Endodermal cell (in vitro differentiated cells): ENCODE data around the gene SUPT5H. TPM values are rescaled to one million over a fixed set of nuclear protein-coding genes. Genes with fewer than 3 reads are reported as not detected.

Source experiments
- DNase-seq: peaks from one replicate; pipeline ENCODE4 v3.0.0-alpha.2; 2017
- H3K27ac ChIP-seq: 2 replicates; pipeline ENCODE4 v1.5.1; 2013; ENCODE audit warnings: mild to moderate bottlenecking, low read depth, low read length, moderate library complexity
- H3K27me3 ChIP-seq: 2 replicates; pipeline ENCODE4 v1.6.1; 2013; ENCODE audit warnings: mild to moderate bottlenecking, low read length, moderate library complexity; ENCODE audit not compliant: insufficient read depth, control insufficient read depth, poor library complexity, severe bottlenecking
- H3K36me3 ChIP-seq: 2 replicates; pipeline ENCODE4 v1.7.0; 2013; ENCODE audit warnings: mild to moderate bottlenecking, low read length, moderate library complexity; ENCODE audit not compliant: control insufficient read depth, insufficient read depth
- H3K4me1 ChIP-seq: one replicate; pipeline ENCODE4 v1.7.0; 2013; ENCODE audit warnings: low read length; ENCODE audit not compliant: control insufficient read depth, insufficient read depth
- H3K4me3 ChIP-seq: 2 replicates; pipeline ENCODE4 v1.5.1; 2013; ENCODE audit warnings: mild to moderate bottlenecking, low read length, moderate library complexity
- H3K9ac ChIP-seq: 2 replicates; pipeline ENCODE4 v1.6.1; 2013; ENCODE audit warnings: mild to moderate bottlenecking, low read length, moderate library complexity; ENCODE audit not compliant: poor library complexity, severe bottlenecking; ENCODE audit errors: extremely low read depth
- H3K9me3 ChIP-seq: 2 replicates; pipeline ENCODE4 v1.6.1; 2013; ENCODE audit warnings: mild to moderate bottlenecking, low read length, moderate library complexity; ENCODE audit not compliant: control insufficient read depth
- H3K27ac Mint-ChIP-seq: 2 replicates; pipeline ENCODE4 v1.8.0; 2020; ENCODE audit warnings: mixed read lengths
- H3K27me3 Mint-ChIP-seq: 2 replicates; pipeline ENCODE4 v1.8.0; 2021; ENCODE audit warnings: mild to moderate bottlenecking, mixed read lengths; ENCODE audit not compliant: insufficient read depth
- H3K36me3 Mint-ChIP-seq: 2 replicates; pipeline ENCODE4 v1.8.0; 2020; ENCODE audit warnings: low read depth, mixed read lengths
- H3K4me1 Mint-ChIP-seq: 2 replicates; pipeline ENCODE4 v1.8.0; 2020; ENCODE audit warnings: mixed read lengths
- H3K4me3 Mint-ChIP-seq: 2 replicates; pipeline ENCODE4 v1.8.0; 2020; ENCODE audit warnings: mild to moderate bottlenecking, moderate library complexity, mixed read lengths
- H3K9me3 Mint-ChIP-seq: 2 replicates; pipeline ENCODE4 v1.8.0; 2020; ENCODE audit warnings: mild to moderate bottlenecking, mixed read lengths
- whole genome bisulfite sequencing, 2 experiments: methylation state at CpG; one replicate each; pipeline versions ENCODE4 v1.1.5 to v1.1.7; 2013; ENCODE audit warnings: missing lambda C conversion rate in 2 of 2, mixed read lengths in 1 of 2; ENCODE audit not compliant: insufficient coverage in 1 of 2, insufficient read length in 1 of 2; 5-methylcytosine and 5-hydroxymethylcytosine counted together
- total RNA-seq, 2 donors: library from RNA; stranded (reverse); fragmentation: NEBNext Ultra II Directional in 1 of 2; extraction: Animal tissue kit (Norgen Biotek cat#: 25700) in 1 of 2; gene quantifications; 2 replicates in 1 of 2; 3 replicates in 1 of 2; pipeline ENCODE4 v1.2.1, GENCODE V29; 2021
- TF ChIP-seq, protein P1 (sequence below): fragments of 200-600 bp; sonication (generic); conservative IDR thresholded peaks from 2 replicates; pipeline ENCODE4 v1.5.0; 2021; ENCODE audit warnings: antibody characterized with exemption, mild to moderate bottlenecking

Gene SUPT5H
- total RNA-seq, 2 donors from 2014 or later = 130 to 139 TPM

DNA sequence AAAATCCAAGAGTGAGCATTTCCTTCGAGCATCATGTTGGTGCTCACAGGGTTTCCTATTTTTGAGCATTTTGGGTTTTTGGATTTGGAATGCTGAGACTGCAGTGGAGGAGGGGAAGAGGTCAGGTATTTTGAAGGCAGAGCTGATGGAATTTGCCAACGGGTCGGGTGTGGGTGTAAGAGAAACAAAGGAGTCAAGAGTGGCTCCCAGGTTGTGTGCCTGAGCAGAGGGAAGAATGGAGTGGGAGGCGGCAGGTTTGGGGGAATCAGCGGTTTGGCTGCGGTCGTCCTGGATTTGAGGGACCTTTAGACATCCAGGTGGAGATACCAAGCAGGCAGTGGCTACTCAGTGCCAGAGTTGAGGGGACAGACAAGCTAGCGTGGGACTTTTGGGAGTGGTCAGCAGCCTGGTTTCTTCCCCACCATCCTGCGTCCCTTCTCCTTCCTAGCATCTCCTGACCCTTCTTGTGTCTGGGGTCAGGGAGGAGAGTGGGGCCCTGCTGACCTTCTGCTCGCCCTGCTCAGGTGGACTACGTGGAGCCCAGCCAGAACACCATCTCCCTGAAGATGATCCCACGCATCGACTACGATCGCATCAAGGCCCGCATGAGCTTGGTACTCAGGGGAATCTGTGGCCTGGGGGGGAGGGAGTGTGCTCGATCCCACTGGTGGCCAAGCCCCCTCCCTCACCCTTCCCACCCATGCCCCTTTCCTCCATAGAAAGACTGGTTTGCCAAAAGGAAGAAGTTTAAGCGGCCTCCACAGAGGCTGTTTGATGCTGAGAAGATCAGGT, 20.8 kb downstream of the SUPT5H start:
- Mint-ChIP-seq H3K4me1 (no peaks in the 10 kb centered on the region), H3K4me3 (no peak overlapping the region), H3K9me3 (no peaks in the 10 kb centered on the region), H3K27me3 (no peaks in the 10 kb centered on the region), H3K36me3 (peaks cover 73% of the 10 kb centered on the region), H3K27ac (peak overlapping the region; percentile 79)
- 89 to 95% methylated on average over 10 to 18 of the region's 18 CpGs for WGBS, 2 experiments
- H3K9ac ChIP-seq = no peak overlapping the region
- TF ChIP-seq, protein P1, sequence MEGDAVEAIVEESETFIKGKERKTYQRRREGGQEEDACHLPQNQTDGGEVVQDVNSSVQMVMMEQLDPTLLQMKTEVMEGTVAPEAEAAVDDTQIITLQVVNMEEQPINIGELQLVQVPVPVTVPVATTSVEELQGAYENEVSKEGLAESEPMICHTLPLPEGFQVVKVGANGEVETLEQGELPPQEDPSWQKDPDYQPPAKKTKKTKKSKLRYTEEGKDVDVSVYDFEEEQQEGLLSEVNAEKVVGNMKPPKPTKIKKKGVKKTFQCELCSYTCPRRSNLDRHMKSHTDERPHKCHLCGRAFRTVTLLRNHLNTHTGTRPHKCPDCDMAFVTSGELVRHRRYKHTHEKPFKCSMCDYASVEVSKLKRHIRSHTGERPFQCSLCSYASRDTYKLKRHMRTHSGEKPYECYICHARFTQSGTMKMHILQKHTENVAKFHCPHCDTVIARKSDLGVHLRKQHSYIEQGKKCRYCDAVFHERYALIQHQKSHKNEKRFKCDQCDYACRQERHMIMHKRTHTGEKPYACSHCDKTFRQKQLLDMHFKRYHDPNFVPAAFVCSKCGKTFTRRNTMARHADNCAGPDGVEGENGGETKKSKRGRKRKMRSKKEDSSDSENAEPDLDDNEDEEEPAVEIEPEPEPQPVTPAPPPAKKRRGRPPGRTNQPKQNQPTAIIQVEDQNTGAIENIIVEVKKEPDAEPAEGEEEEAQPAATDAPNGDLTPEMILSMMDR = no peak
- no peaks in the 10 kb centered on the region for H3K9me3 ChIP-seq
- H3K36me3 ChIP-seq = peaks cover 80% of the 10 kb centered on the region
- H3K27me3 ChIP-seq = no peaks in the 10 kb centered on the region
- DNase-seq = no peak
- no peak overlapping the region for H3K27ac ChIP-seq
- no peaks in the 10 kb centered on the region for H3K4me1 ChIP-seq
- H3K4me3 ChIP-seq = no peak overlapping the region

DNA sequence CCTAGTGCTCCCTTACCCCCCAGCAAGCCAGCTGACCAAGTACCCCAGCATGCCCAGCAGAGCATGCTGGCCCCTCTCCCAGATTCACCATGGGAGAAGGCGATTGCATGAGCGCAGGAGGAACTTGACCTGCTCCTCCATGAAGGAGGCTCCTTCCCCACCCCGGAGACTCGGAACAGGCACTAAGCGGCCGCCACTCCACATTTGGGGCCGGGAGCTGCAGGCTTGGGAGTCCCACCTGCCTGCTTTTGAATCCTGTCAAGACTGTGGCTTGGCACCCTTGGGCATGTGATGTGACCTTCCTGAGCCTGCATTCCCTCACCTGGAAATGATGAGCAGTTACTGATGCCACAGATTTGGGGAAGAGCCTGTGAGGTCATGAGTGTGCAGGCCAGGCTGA, 22.6 kb downstream of the SUPT5H start:
- Histone ChIP-seq H3K4me3 (no peak overlapping the region), H3K4me1 (no peaks in the 10 kb centered on the region), H3K9ac (no peak overlapping the region), H3K27ac (no peak overlapping the region), H3K9me3 (no peaks in the 10 kb centered on the region), H3K27me3 (no peaks in the 10 kb centered on the region), H3K36me3 (peaks cover 89% of the 10 kb centered on the region)
- DNase-seq = no peak
- Mint-ChIP-seq H3K36me3 (peaks cover 76% of the 10 kb centered on the region), H3K27ac (peak overlapping the region; percentile 68), H3K4me3 (no peak overlapping the region), H3K9me3 (no peaks in the 10 kb centered on the region), H3K4me1 (no peaks in the 10 kb centered on the region), H3K27me3 (no peaks in the 10 kb centered on the region)
- 95 to 100% methylated on average over 4 to 7 of the region's 7 CpGs for WGBS, 2 experiments
- TF ChIP-seq, protein P1 = no peak

DNA sequence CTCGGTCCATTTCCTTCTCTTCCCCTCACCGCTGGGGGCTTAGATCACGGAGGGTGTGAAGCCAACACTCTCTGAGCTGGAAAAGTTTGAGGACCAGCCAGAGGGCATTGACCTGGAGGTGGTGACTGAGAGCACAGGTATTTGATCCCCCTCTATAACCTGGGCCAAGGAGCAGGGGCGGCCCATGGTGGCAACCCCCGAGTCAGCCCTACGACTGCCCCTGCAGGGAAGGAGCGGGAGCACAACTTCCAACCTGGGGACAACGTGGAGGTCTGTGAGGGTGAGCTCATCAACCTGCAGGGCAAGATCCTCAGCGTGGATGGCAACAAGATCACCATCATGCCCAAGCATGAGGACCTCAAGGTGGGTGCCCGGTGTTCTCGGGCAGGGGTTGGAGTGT, 23.7 kb downstream of the SUPT5H start:
- H3K36me3 ChIP-seq = peaks cover 86% of the 10 kb centered on the region

More for the DNA sequence above, 23.7 kb downstream of the SUPT5H start:
- H3K27me3 ChIP-seq = no peaks in the 10 kb centered on the region
- no peak overlapping the region for H3K9ac ChIP-seq
- H3K4me3 ChIP-seq = no peak overlapping the region
- no peaks in the 10 kb centered on the region for H3K27me3 Mint-ChIP-seq
- no peaks in the 10 kb centered on the region for H3K4me1 Mint-ChIP-seq
- peaks cover 69% of the 10 kb centered on the region for H3K36me3 Mint-ChIP-seq
- H3K9me3 Mint-ChIP-seq = no peaks in the 10 kb centered on the region
- WGBS, 2 experiments = 92 to 94% methylated on average over 6 to 11 of the region's 11 CpGs
- TF ChIP-seq, protein P1 = peak; percentile 22
- H3K27ac ChIP-seq = no peak overlapping the region
- H3K4me1 ChIP-seq = no peaks in the 10 kb centered on the region
- H3K9me3 ChIP-seq = no peaks in the 10 kb centered on the region
- H3K4me3 Mint-ChIP-seq = no peak overlapping the region
- peak overlapping the region; percentile 61 for H3K27ac Mint-ChIP-seq
- peak; percentile 64 for DNase-seq
